CD1c-positive myeloid dendritic cell (primary cell): ENCODE measurements around the gene PPL.
"Not testable (repeated sequence)": the region's sequence is repeated elsewhere in the genome, so short reads cannot be mapped to it uniquely, and the experiment has no call there.

Experiments
- DNase-seq: peaks from one replicate; pipeline ENCODE4 v3.0.0-alpha.2; 2016; ENCODE audit errors: extremely low spot score

Gene PPL

GRCh38 chr16:4957720-4958509 is 21.0 kb upstream of the PPL start, which contains the start of gene SEC14L5:
Gene SEC14L5 (plus strand): TSS chr16:4958330. CDS start chr16:4959324, 994 bp downstream.
- DNase-seq = peak; percentile 97

GRCh38 chr16:4957420-4957719 is 20.4 kb upstream of the PPL start:
- DNase-seq = no peak

GRCh38 chr16:4954714-4955113 is 17.8 kb upstream of the PPL start:
- DNase-seq = no peak

- DNase-seq = not testable (repeated sequence)
Measured at GRCh38 chr16:4951583-4951982, 14.6 kb upstream of the PPL start.

- DNase-seq = no peak
Measured at GRCh38 chr16:4949986-4950385, 13.0 kb upstream of the PPL start.

GRCh38 chr16:4948903-4949766 is 12.2 kb upstream of the PPL start:
- no peak for DNase-seq

GRCh38 chr16:4947722-4948503 is 11.0 kb upstream of the PPL start:
- peak; percentile 51 for DNase-seq

- DNase-seq = no peak
Measured at GRCh38 chr16:4946917-4947316, 10.0 kb upstream of the PPL start.

- no peak for DNase-seq
Measured at GRCh38 chr16:4945560-4946502, 8.9 kb upstream of the PPL start.

GRCh38 chr16:4944333-4945281 is 7.7 kb upstream of the PPL start:
- peak; percentile 34 for DNase-seq

- DNase-seq = no peak
Measured at GRCh38 chr16:4942481-4942880, 5.5 kb upstream of the PPL start.

GRCh38 chr16:4940719-4941118 is 3.8 kb upstream of the PPL start:
- DNase-seq = no peak

GRCh38 chr16:4938683-4939030 is 1.7 kb upstream of the PPL start:
- DNase-seq = no peak

- no peak for DNase-seq
Measured at GRCh38 chr16:4937782-4938682, 1.1 kb upstream of the PPL start.

- no peak for DNase-seq
Measured at GRCh38 chr16:4936181-4936990, 562 bp downstream of the PPL start.

GRCh38 chr16:4935241-4935855 is 1.6 kb downstream of the PPL start:
- DNase-seq = no peak

- no peak for DNase-seq
Measured at GRCh38 chr16:4934591-4934990, 2.4 kb downstream of the PPL start.
